CD14-positive monocyte (primary cell): Measurements from ENCODE around the gene KIF3B. TPM values are rescaled to one million over a fixed set of nuclear protein-coding genes. Genes with fewer than 3 reads are reported as not detected.

Experiments
- DNase-seq, 3 donors: peaks; one replicate each; pipeline ENCODE4 v3.0.0-alpha.2; 2011 to 2022
- H2AFZ ChIP-seq: 2 replicates; pipeline ENCODE4 v1.6.0; 2012; ENCODE audit warnings: mild to moderate bottlenecking, low read depth, low read length, inconsistent platforms; ENCODE audit not compliant: insufficient read depth, poor library complexity, severe bottlenecking
- H3K27ac ChIP-seq, 2 donors: 1 replicate in 1 of 2; 2 replicates in 1 of 2; pipeline ENCODE4 v1.5.1; 2012 to 2013; ENCODE audit warnings: low read length in 2 of 2, control low read depth in 1 of 2, inconsistent platforms in 1 of 2, low read depth in 1 of 2, mild to moderate bottlenecking in 1 of 2
- H3K27me3 ChIP-seq, 2 donors: one replicate each; pipeline versions ENCODE4 v1.6.0 to v1.6.1; 2011 to 2013; ENCODE audit warnings: low read length in 2 of 2; ENCODE audit not compliant: control insufficient read depth in 2 of 2, insufficient read depth in 2 of 2
- H3K36me3 ChIP-seq, 2 donors: replicated peaks in 1 of 2; 1 replicate in 1 of 2; 2 replicates in 1 of 2; pipeline versions ENCODE4 v1.5.1 to v1.6.1; 2012 to 2013; ENCODE audit warnings: low read length in 2 of 2, control low read depth in 1 of 2, inconsistent platforms in 1 of 2, mild to moderate bottlenecking in 1 of 2; ENCODE audit not compliant: insufficient read depth in 2 of 2, control insufficient read depth in 1 of 2
- H3K4me1 ChIP-seq, 2 donors: 1 replicate in 1 of 2; 2 replicates in 1 of 2; pipeline versions ENCODE4 v1.5.1 to v1.6.1; 2012 to 2013; ENCODE audit warnings: low read length in 2 of 2, control low read depth in 1 of 2, inconsistent platforms in 1 of 2, mild to moderate bottlenecking in 1 of 2, moderate library complexity in 1 of 2; ENCODE audit not compliant: insufficient read depth in 2 of 2, control insufficient read depth in 1 of 2
- H3K4me2 ChIP-seq: replicated peaks from 2 replicates; pipeline ENCODE3; 2012; ENCODE audit warnings: low read length, moderate library complexity, mild to moderate bottlenecking; ENCODE audit not compliant: poor library complexity, severe bottlenecking; ENCODE audit errors: extremely low read depth
- H3K4me3 ChIP-seq, 3 experiments: fragments of 200-600 bp in 1 of 3; sonication (generic) in 1 of 3; replicated peaks in 1 of 3; 1 replicate in 2 of 3; 2 replicates in 1 of 3; pipeline ENCODE4 v1.5.1; 2011 to 2013; ENCODE audit warnings: low read length in 3 of 3, mild to moderate bottlenecking in 3 of 3, control low read depth in 2 of 3, low read depth in 2 of 3, inconsistent platforms in 1 of 3, moderate library complexity in 1 of 3
- H3K79me2 ChIP-seq: 2 replicates; pipeline ENCODE4 v1.6.0; 2012; ENCODE audit warnings: mild to moderate bottlenecking, control low read depth, inconsistent platforms, low read length, moderate library complexity; ENCODE audit not compliant: insufficient read depth
- H3K9ac ChIP-seq: 2 replicates; pipeline ENCODE4 v1.6.0; 2017; ENCODE audit warnings: low read length, mild to moderate bottlenecking; ENCODE audit not compliant: insufficient read depth, poor library complexity, severe bottlenecking
- H3K9me3 ChIP-seq, 2 donors: replicated peaks in 1 of 2; 1 replicate in 1 of 2; 2 replicates in 1 of 2; pipeline versions ENCODE4 v1.5.1 to v1.6.1; 2012 to 2013; ENCODE audit warnings: low read length in 2 of 2, control low read depth in 1 of 2; ENCODE audit not compliant: control insufficient read depth in 1 of 2, insufficient read depth in 1 of 2
- H4K20me1 ChIP-seq: 2 replicates; pipeline ENCODE4 v1.6.0; 2012; ENCODE audit warnings: mild to moderate bottlenecking, low read length, control low read depth, moderate library complexity; ENCODE audit not compliant: insufficient read depth
- H3K27ac Mint-ChIP-seq, 7 donors: one replicate each; pipeline ENCODE4 v1.8.0; 2020; ENCODE audit warnings: mild to moderate bottlenecking in 7 of 7, mixed read lengths in 7 of 7, moderate library complexity in 6 of 7, inconsistent platforms in 2 of 7
- H3K27me3 Mint-ChIP-seq, 3 donors: one replicate each; pipeline ENCODE4 v1.8.0; 2021 to 2022; ENCODE audit warnings: low read depth in 3 of 3, mild to moderate bottlenecking in 3 of 3, mixed read lengths in 3 of 3, moderate library complexity in 3 of 3, inconsistent platforms in 1 of 3
- H3K36me3 Mint-ChIP-seq, 2 donors: one replicate each; pipeline ENCODE4 v1.8.0; 2020; ENCODE audit warnings: mixed read lengths in 2 of 2, inconsistent platforms in 1 of 2, mild to moderate bottlenecking in 1 of 2
- H3K4me1 Mint-ChIP-seq: one replicate; pipeline ENCODE4 v1.8.0; 2020; ENCODE audit warnings: mild to moderate bottlenecking, mixed read lengths
- H3K4me3 Mint-ChIP-seq, 2 donors: one replicate each; pipeline ENCODE4 v1.8.0; 2020; ENCODE audit warnings: mild to moderate bottlenecking in 2 of 2, mixed read lengths in 2 of 2, moderate library complexity in 1 of 2
- H3K9me3 Mint-ChIP-seq, 7 donors: one replicate each; pipeline ENCODE4 v1.8.0; 2020 to 2022; ENCODE audit warnings: mixed read lengths in 7 of 7, mild to moderate bottlenecking in 6 of 7, moderate library complexity in 6 of 7, inconsistent platforms in 2 of 7
- WGBS: methylation state at CpG from one replicate; pipeline ENCODE4 v1.1.5; 2013; ENCODE audit warnings: missing lambda C conversion rate; ENCODE audit not compliant: insufficient coverage; 5-methylcytosine and 5-hydroxymethylcytosine counted together
- intact Hi-C, 2 donors: fragments of 100-400 bp; cut with micrococcal nuclease; formaldehyde crosslinking; loops; one replicate each; pipeline versions ENCODE4 v1.15.0 to v1.15.1; 2023
- polyA plus RNA-seq, 3 donors: library from polyadenylated mRNA; depleted of rRNA in 1 of 3; unstranded in 2 of 3; stranded (reverse) in 1 of 3; fragments of 300-500 nt in 2 of 3; fragments of >200 nt in 1 of 3; fragmentation: Illumina TruSeq in 2 of 3; gene quantifications; 1 replicate in 2 of 3; 2 replicates in 1 of 3; pipeline ENCODE4 v1.2.3, GENCODE V29; 2012 to 2021
- TF ChIP-seq, protein P1 (sequence below): fragments of 200-600 bp; IDR thresholded peaks from one replicate; pipeline ENCODE4 v1.8.0; 2022; ENCODE audit warnings: antibody characterized with exemption, mild to moderate bottlenecking

The KIF3B gene
- polyA plus RNA-seq, 3 donors = 1.5 to 7.5 (median 3.4) TPM

GRCh38 chr20:32319100-32319499 is 41.6 kb downstream of the KIF3B start:
- no peak for DNase-seq
- H3K27ac Mint-ChIP-seq = no peak overlapping the region
- peaks cover 36 to 51% of the 10 kb centered on the region in 2 donors for H3K36me3 Mint-ChIP-seq

DNA sequence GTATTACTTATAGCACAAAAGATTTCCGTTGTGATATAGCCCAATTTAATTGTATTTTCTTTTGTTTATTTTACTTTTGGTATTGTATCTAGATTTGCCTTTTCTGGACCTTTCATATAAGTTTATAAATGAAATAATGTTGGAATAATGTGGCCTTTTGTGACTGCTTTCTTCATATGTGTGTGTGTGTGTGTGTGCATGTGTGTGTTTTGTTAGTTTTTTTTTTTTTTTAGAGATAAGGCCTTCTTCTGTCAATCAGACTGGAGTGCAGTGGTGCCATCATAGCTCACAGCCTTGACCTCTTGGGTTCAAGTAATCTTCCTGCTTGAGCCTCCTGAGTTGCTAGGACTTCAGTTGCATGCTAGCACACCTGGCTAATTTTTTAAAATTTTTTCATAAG is 42.9 kb downstream of the KIF3B start:
- Histone ChIP-seq H3K9me3 (no peaks in the 10 kb centered on the region), H2AFZ (no peak overlapping the region), H3K79me2 (no peaks in the 10 kb centered on the region), H3K27ac (no peak overlapping the region), H3K4me1 (no peaks in the 10 kb centered on the region), H3K4me2 (no peak overlapping the region), H3K9ac (no peak overlapping the region), H4K20me1 (no peaks in the 10 kb centered on the region), H3K36me3 (peaks cover 27 to 36% of the 10 kb centered on the region in 2 donors), H3K4me3 (no peak overlapping the region), H3K27me3 (no peaks in the 10 kb centered on the region)
- DNase-seq = no peak
- Mint-ChIP-seq H3K4me1 (no peaks in the 10 kb centered on the region), H3K4me3 (no peak overlapping the region), H3K27ac (no peak overlapping the region), H3K9me3 (no peaks in the 10 kb centered on the region), H3K36me3 (peaks cover 27 to 39% of the 10 kb centered on the region in 2 donors), H3K27me3 (no peaks in the 10 kb centered on the region)
- WGBS = no CpG with 5 or more reads among the region's 1 CpG
- intact Hi-C loops = no loop called here
- TF ChIP-seq, protein P1, sequence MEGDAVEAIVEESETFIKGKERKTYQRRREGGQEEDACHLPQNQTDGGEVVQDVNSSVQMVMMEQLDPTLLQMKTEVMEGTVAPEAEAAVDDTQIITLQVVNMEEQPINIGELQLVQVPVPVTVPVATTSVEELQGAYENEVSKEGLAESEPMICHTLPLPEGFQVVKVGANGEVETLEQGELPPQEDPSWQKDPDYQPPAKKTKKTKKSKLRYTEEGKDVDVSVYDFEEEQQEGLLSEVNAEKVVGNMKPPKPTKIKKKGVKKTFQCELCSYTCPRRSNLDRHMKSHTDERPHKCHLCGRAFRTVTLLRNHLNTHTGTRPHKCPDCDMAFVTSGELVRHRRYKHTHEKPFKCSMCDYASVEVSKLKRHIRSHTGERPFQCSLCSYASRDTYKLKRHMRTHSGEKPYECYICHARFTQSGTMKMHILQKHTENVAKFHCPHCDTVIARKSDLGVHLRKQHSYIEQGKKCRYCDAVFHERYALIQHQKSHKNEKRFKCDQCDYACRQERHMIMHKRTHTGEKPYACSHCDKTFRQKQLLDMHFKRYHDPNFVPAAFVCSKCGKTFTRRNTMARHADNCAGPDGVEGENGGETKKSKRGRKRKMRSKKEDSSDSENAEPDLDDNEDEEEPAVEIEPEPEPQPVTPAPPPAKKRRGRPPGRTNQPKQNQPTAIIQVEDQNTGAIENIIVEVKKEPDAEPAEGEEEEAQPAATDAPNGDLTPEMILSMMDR = no peak

More at GRCh38 chr20:32319100-32319499, 41.6 kb downstream of the KIF3B start:
- H3K4me3 ChIP-seq = no peak overlapping the region
- H3K9ac ChIP-seq = no peak overlapping the region
- Mint-ChIP-seq H3K27me3 (no peaks in the 10 kb centered on the region), H3K4me3 (no peak overlapping the region), H3K9me3 (no peaks in the 10 kb centered on the region), H3K4me1 (no peaks in the 10 kb centered on the region)
- no peak overlapping the region for H2AFZ ChIP-seq
- H3K4me1 ChIP-seq = no peaks in the 10 kb centered on the region
- TF ChIP-seq, protein P1 = no peak
- no peaks in the 10 kb centered on the region for H3K79me2 ChIP-seq
- no peaks in the 10 kb centered on the region for H3K27me3 ChIP-seq
- peaks cover 31 to 45% of the 10 kb centered on the region in 2 donors for H3K36me3 ChIP-seq
- intact Hi-C loops = no loop called here
- no peak overlapping the region for H3K4me2 ChIP-seq
- WGBS = no CpG with 5 or more reads among the region's 6 CpGs
- no peak overlapping the region for H3K27ac ChIP-seq
- H3K9me3 ChIP-seq = no peaks in the 10 kb centered on the region
- no peaks in the 10 kb centered on the region for H4K20me1 ChIP-seq
